Measurements from ENCODE around the gene CRAMP1.

The CRAMP1 gene

DNA sequence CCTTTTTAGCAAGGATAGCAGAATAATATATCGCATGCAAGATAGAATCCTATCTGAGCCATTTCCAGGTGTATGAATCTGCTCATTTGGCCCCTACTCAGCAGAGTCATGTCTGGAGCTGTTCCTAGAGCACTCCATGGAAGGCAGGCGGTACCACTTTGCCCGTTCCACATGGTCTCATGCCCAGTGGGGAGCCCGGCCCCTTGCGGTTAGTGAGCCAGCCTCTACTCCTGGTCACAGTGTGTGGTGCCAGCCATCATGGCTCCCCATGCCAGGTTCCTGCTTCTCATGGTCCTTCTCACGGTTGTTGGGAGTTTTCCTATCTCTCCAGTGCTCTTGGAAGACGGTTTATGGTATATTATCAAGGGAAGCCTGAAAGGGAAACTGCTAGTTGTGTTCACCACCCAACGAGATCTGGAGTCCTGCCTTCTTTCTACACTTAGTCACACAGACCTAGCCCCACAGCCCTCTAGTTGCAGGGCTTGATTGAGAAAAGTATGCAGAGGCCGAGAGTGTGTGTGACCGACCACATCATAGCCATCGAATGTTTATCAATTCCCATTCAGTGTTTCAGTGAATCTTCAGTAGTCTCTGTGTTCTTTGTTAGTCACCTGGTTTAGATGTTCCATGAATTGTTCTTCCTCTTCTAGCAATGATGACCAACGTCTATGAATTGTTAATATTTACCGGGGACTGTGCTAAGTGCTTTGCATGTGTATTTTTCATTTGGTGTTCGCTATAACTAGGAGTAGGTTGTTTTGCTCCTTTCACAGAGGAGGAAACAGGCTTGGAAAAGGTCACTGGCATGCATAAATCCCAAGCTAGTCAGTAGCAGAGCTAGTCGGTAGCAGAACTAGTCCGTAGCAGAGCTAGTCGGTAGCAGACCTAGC, 75.5 kb downstream of the CRAMP1 start:
- no peak for DNase-seq (ENCODE audit: low read depth)
- TF ChIP-seq, protein P1, sequence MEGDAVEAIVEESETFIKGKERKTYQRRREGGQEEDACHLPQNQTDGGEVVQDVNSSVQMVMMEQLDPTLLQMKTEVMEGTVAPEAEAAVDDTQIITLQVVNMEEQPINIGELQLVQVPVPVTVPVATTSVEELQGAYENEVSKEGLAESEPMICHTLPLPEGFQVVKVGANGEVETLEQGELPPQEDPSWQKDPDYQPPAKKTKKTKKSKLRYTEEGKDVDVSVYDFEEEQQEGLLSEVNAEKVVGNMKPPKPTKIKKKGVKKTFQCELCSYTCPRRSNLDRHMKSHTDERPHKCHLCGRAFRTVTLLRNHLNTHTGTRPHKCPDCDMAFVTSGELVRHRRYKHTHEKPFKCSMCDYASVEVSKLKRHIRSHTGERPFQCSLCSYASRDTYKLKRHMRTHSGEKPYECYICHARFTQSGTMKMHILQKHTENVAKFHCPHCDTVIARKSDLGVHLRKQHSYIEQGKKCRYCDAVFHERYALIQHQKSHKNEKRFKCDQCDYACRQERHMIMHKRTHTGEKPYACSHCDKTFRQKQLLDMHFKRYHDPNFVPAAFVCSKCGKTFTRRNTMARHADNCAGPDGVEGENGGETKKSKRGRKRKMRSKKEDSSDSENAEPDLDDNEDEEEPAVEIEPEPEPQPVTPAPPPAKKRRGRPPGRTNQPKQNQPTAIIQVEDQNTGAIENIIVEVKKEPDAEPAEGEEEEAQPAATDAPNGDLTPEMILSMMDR (conservative IDR thresholded peaks at IDR 0.05; ENCODE audit: low read depth, low read length), result no peak
- no peak overlapping the region for H3K4me3 ChIP-seq (ENCODE audit: low read depth, low read length)

DNA sequence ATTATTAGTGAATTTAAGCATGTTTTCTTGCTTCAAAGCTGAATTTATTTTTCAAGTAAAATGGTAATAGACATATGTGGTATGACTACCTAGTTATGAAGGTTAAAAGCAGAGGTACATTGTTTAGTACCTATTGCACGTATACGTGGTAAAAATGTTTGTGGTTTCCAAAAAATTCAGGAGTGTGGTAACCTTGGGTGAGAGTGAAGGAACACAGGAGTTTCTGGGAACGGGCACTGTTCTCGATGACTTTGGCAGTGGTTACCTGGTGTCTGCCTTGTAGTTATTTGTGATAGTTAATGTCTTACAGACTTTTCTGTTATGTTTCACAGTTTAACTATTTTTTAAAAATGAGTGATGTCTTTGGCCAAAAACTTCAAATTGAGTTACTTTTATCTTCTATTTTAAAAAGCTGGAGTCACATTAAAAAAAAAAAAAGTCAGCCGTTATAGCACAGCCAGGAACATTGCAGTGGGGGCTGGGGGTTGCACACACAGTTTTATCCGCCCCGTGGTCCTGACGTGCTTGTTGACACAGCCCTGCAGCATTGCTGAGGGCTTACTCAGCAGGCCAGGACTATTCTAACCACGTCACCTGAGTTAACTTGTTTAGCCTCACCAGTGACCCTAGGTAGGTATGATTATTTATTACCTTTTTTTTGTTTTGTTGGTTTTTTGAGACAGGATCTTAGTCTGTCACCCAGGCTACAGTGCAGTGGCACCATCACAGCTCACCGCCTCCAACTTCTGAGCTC, 76.8 kb downstream of the CRAMP1 start:
- TF ChIP-seq, protein P1 (conservative IDR thresholded peaks at IDR 0.05; ENCODE audit: low read depth, low read length), result no peak
- H3K4me3 ChIP-seq (ENCODE audit: low read depth, low read length), result no peak overlapping the region
- DNase-seq (ENCODE audit: low read depth), result peak; percentile 96

DNA sequence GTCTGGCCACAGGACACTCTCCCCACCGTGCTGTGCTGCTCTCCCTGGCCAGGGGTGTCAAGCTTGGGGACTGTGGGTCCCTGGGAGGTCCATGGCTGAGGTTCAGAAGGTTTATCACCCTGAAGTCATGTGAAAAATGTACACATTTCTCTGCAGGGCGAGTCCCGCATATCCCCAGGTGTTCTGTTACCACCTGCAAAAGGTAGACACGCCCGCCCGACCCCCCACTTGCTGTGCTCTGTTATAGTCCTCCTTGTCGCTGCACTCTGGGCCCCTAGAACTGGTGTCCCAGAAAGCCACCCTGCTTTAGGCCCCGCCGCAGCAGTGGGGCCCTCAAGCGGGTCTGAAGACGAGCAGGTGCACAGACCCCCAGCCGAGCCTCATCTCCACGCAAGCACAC, 77.7 kb downstream of the CRAMP1 start:
- DNase-seq (ENCODE audit: low read depth), result no peak
- TF ChIP-seq, protein P1 (conservative IDR thresholded peaks at IDR 0.05; ENCODE audit: low read depth, low read length), result no peak
- H3K4me3 ChIP-seq (ENCODE audit: low read depth, low read length), result no peak overlapping the region

DNA sequence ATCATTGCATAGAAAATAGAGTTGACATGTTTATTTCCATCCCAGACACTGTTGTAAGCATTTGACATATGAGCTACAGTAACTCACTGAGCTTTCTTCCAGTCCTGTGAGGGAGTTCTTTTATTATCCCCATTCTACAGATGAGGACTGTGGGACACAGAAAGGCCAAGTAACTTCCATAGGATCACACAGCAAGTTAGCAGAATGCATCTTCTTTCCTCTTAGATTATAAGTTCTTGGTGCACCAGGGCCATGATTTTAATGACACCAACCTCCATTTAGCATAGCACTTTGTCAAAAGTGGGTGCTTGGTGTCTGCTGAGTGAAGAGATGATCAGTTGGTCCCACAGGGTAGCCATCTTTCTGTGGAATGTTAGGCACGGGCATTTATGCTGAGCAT, 78.7 kb downstream of the CRAMP1 start:
- DNase-seq (ENCODE audit: low read depth), result no peak
- TF ChIP-seq, protein P1 (conservative IDR thresholded peaks at IDR 0.05; ENCODE audit: low read depth, low read length), result no peak
- H3K4me3 ChIP-seq (ENCODE audit: low read depth, low read length), result no peak overlapping the region

DNA sequence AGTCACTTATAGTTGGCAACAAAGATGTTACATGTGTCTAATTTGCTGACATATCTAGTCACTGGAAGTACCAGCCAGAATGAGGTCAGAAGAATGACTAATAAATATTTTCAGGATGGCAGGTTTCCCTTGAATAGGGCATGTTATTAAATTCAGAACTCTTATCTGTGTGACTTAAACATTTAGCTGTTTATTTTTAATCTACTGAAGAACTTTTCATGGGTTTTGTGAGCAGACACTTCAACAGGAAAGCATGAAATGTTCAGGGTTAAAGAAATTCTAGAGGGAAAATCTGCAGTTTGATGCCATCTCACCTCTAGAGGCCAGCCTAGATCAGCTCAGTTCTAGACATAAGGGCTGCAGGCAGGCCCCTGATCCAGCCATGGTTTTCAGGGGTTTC, 79.1 kb downstream of the CRAMP1 start:
- peak; percentile 58 for DNase-seq (ENCODE audit: low read depth)
- TF ChIP-seq, protein P1 (conservative IDR thresholded peaks at IDR 0.05; ENCODE audit: low read depth, low read length), result peak; percentile 61
- H3K4me3 ChIP-seq (ENCODE audit: low read depth, low read length), result no peak overlapping the region

DNA sequence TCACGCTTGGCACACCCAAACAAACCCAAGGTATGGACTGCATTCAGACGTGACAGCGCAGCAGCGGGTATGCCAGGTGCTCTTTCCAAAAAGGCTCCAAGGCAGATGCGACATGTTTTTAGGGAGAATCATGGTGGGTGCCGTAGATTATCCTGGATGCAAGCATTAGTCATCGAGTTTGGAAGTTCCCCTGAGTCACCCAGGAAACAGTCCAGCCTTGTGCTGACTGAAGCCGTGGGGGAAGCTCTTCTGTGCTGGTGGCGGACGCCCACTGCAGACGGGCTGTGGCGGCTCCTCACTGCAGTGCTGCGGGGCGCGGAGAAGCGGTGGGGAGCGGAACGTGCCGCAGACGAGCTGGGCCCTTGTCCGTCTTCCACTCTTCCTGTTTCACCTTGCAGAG, 79.8 kb downstream of the CRAMP1 start:
- H3K4me3 ChIP-seq (ENCODE audit: low read depth, low read length), result no peak overlapping the region
- DNase-seq (ENCODE audit: low read depth), result peak; percentile 83
- TF ChIP-seq, protein P1 (conservative IDR thresholded peaks at IDR 0.05; ENCODE audit: low read depth, low read length), result no peak
